K562 (cell line): ENCODE data around the gene CDK4. TPM values are rescaled to one million over a fixed set of nuclear protein-coding genes. Genes with fewer than 3 reads are reported as not detected.

Experiments used
- CEBPZ ChIP-seq: fragments of 150-350 bp; IDR thresholded peaks from 2 replicates; pipeline ENCODE4 v1.6.1; 2014; ENCODE audit warnings: low read depth, mild to moderate bottlenecking, low read length, borderline replicate concordance
- CHD1 ChIP-seq: fragments of 200-600 bp; sonication (generic); IDR thresholded peaks from one replicate; pipeline ENCODE4 v1.6.1; 2012; ENCODE audit warnings: mild to moderate bottlenecking, moderate library complexity, low read length, inconsistent platforms
- NKRF ChIP-seq: fragments of 450-650 bp; IDR thresholded peaks from 2 replicates; pipeline ENCODE4 v1.6.1; 2016; ENCODE audit warnings: borderline replicate concordance
- SNRNP70 ChIP-seq: fragments of 200-400 bp; formaldehyde crosslinking; optimal IDR thresholded peaks from 2 replicates; pipeline ENCODE3; 2017; ENCODE audit warnings: low read depth, low read length
- SRF ChIP-seq, 2 experiments: fragments of 250-450, 450-650 bp in 1 of 2; sonication (Bioruptor Pico) in 1 of 2; sonication (generic) in 1 of 2; formaldehyde crosslinking; IDR thresholded peaks; 2 replicates each; pipeline versions ENCODE4 v1.5.0 to v1.5.1; 2020 to 2022; ENCODE audit warnings: mild to moderate bottlenecking in 1 of 2, missing genetic modification reagents in 1 of 2
- ZBTB49 ChIP-seq: sonication (generic); formaldehyde crosslinking; IDR thresholded peaks from 2 replicates; pipeline ENCODE4 v1.8.0; 2022; ENCODE audit warnings: missing genetic modification reagents, mild to moderate bottlenecking, borderline replicate concordance
- ZKSCAN1 ChIP-seq: fragments of 150-350 bp; IDR thresholded peaks from 2 replicates; pipeline ENCODE4 v1.6.1; 2016; ENCODE audit warnings: low read depth, low read length
- ZNF318 ChIP-seq, 2 experiments: fragments of 450-650 bp; IDR thresholded peaks; 2 replicates each; pipeline ENCODE4 v1.6.1; 2016; ENCODE audit warnings: mild to moderate bottlenecking in 2 of 2, borderline replicate concordance in 1 of 2, low read depth in 1 of 2, moderate library complexity in 1 of 2
- polyA plus RNA-seq, 8 experiments: library from polyadenylated mRNA; depleted of rRNA in 4 of 8; stranded (reverse) in 5 of 8; unstranded in 3 of 8; fragments of >200 nt; fragmentation: Nextera tagmentation in 2 of 8; fragmentation: Illumina TruSeq in 1 of 8; extraction: Ambion mirVana in 2 of 8; extraction: Trizol in 1 of 8; gene quantifications; 2 replicates each; pipeline versions ENCODE4 v1.2.1 to v1.2.3, GENCODE V29; 2011 to 2014; ENCODE audit warnings: inconsistent platforms in 1 of 8, missing spikeins in 1 of 8
- total RNA-seq, 7 experiments: library from RNA; depleted of rRNA in 6 of 7; stranded (reverse); fragments of >200 nt in 6 of 7; fragmentation: Illumina TruSeq in 2 of 7; extraction: Trizol in 2 of 7; gene quantifications; 2 replicates each; pipeline versions ENCODE4 v1.2.1 to v1.2.3, GENCODE V29; 2011 to 2021; ENCODE audit warnings: low replicate concordance in 1 of 7

CDK4 gene
- total and polyA plus RNA-seq, 9 of the 15 experiments (the other 6 are each of a cell fraction or from before 2014, with no cell fraction given): 37.8 to 436 (median 238) TPM

GRCh38 chr12:57751788-57752667 is at the start of gene CDK4 (continued):
- no peak; the same call in 1 of the 2 replicates for TF ChIP-seq ZBTB49
- TF ChIP-seq CEBPZ: no peak
- TF ChIP-seq SNRNP70: no peak
- no peak for TF ChIP-seq ZKSCAN1
- peak in 1 of 2 experiments; percentile 87; a peak in 2 of 4 replicates for TF ChIP-seq ZNF318 (IDR thresholded peaks at IDR 0.05; ENCODE audit: borderline replicate concordance in 1 of 2, low read depth in 1 of 2)
- TF ChIP-seq SRF (CRISPR knock-in tag; IDR thresholded peaks at IDR 0.05): peak in 1 of 2 experiments; percentile 86; a peak in 1 of 4 replicates
- peak; percentile 33 for TF ChIP-seq CHD1
- TF ChIP-seq NKRF: peak; percentile 95
